ENCODE data around the gene PTPRG. TPM values are rescaled to one million over a fixed set of nuclear protein-coding genes. Genes with fewer than 3 reads are reported as not detected.

PTPRG gene
- total and polyA plus RNA-seq, 2 donors (not counting 1 experiment from before 2014, with no cell fraction given): 67.0 to 97.9 TPM

- no peaks in the 10 kb centered on the region for H4K20me1 ChIP-seq (ENCODE audit: control insufficient read depth, extremely low read depth, insufficient read depth, low read length)
- no peaks in the 10 kb centered on the region for H3K27me3 ChIP-seq (ENCODE audit: control insufficient read depth, insufficient read depth, low read length)
- no peak for DNase-seq (ENCODE audit: low read depth in 2 of 2)
Observed at GRCh38 chr3:62172199-62172598, 610.8 kb downstream of the PTPRG start.

GRCh38 chr3:62173939-62174515 is 612.7 kb downstream of the PTPRG start:
- DNase-seq (ENCODE audit: low read depth in 2 of 2): no peak
- H3K27ac ChIP-seq (ENCODE audit: insufficient read depth, low read length): no peak overlapping the region
- no peaks in the 10 kb centered on the region for H4K20me1 ChIP-seq (ENCODE audit: control insufficient read depth, extremely low read depth, insufficient read depth, low read length)
- no peaks in the 10 kb centered on the region for H3K36me3 ChIP-seq (ENCODE audit: control insufficient read depth, insufficient read depth, low read length)
- no peak overlapping the region for H3K4me2 ChIP-seq (ENCODE audit: extremely low read depth, insufficient read depth, low read length)
- H3K9ac ChIP-seq (ENCODE audit: insufficient read depth, low read length): no peak overlapping the region
- no peaks in the 10 kb centered on the region for H3K79me2 ChIP-seq (ENCODE audit: control insufficient read depth, insufficient read depth, low read length)
- no peaks in the 10 kb centered on the region for H3K9me3 ChIP-seq (ENCODE audit: control insufficient read depth, insufficient read depth, low read depth, low read length)
- no peaks in the 10 kb centered on the region for H3K27me3 ChIP-seq (ENCODE audit: control insufficient read depth, insufficient read depth, low read length)
- no peak overlapping the region for H3K4me3 ChIP-seq (replicated peaks in 1 of 4; ENCODE audit: control extremely low read depth in 1 of 4, insufficient read depth in 1 of 4, low read depth in 3 of 4, low read length in 4 of 4)
- TF ChIP-seq EZH2 (IDR thresholded peaks at IDR 0.05; ENCODE audit: low read length, missing control alignments): no peak
- no peak for TF ChIP-seq CTCF (conservative IDR thresholded peaks at IDR 0.05 in 1 of 2, IDR thresholded peaks at IDR 0.05 in 1 of 2; ENCODE audit: low read depth in 1 of 2, low read length in 2 of 2)
- no peak overlapping the region for H2AFZ ChIP-seq (ENCODE audit: low read length)
- H3K4me1 ChIP-seq (ENCODE audit: control insufficient read depth, extremely low read depth, insufficient read depth, low read length): no peaks in the 10 kb centered on the region

More at GRCh38 chr3:62172199-62172598, 610.8 kb downstream of the PTPRG start:
- no peak overlapping the region for H3K4me3 ChIP-seq (replicated peaks in 1 of 4; ENCODE audit: control extremely low read depth in 1 of 4, insufficient read depth in 1 of 4, low read depth in 3 of 4, low read length in 4 of 4)
- no peak overlapping the region for H3K9ac ChIP-seq (ENCODE audit: insufficient read depth, low read length)
- no peaks in the 10 kb centered on the region for H3K79me2 ChIP-seq (ENCODE audit: control insufficient read depth, insufficient read depth, low read length)
- no peak overlapping the region for H3K4me2 ChIP-seq (ENCODE audit: extremely low read depth, insufficient read depth, low read length)
- H3K27ac ChIP-seq (ENCODE audit: insufficient read depth, low read length): no peak overlapping the region
- no peak overlapping the region for H2AFZ ChIP-seq (ENCODE audit: low read length)
- TF ChIP-seq CTCF (conservative IDR thresholded peaks at IDR 0.05 in 1 of 2, IDR thresholded peaks at IDR 0.05 in 1 of 2; ENCODE audit: low read depth in 1 of 2, low read length in 2 of 2): no peak
- TF ChIP-seq EZH2 (IDR thresholded peaks at IDR 0.05; ENCODE audit: low read length, missing control alignments): no peak
- no peaks in the 10 kb centered on the region for H3K36me3 ChIP-seq (ENCODE audit: control insufficient read depth, insufficient read depth, low read length)
- H3K9me3 ChIP-seq (ENCODE audit: control insufficient read depth, insufficient read depth, low read depth, low read length): no peaks in the 10 kb centered on the region
- no peaks in the 10 kb centered on the region for H3K4me1 ChIP-seq (ENCODE audit: control insufficient read depth, extremely low read depth, insufficient read depth, low read length)

- TF ChIP-seq EZH2 (IDR thresholded peaks at IDR 0.05; ENCODE audit: low read length, missing control alignments) (no peak), CTCF (conservative IDR thresholded peaks at IDR 0.05 in 1 of 2, IDR thresholded peaks at IDR 0.05 in 1 of 2; ENCODE audit: low read depth in 1 of 2, low read length in 2 of 2) (no peak)
- Histone ChIP-seq H3K9me3 (ENCODE audit: control insufficient read depth, insufficient read depth, low read depth, low read length) (no peaks in the 10 kb centered on the region), H3K9ac (ENCODE audit: insufficient read depth, low read length) (no peak overlapping the region), H3K27ac (ENCODE audit: insufficient read depth, low read length) (no peak overlapping the region), H3K4me3 (replicated peaks in 1 of 4; ENCODE audit: control extremely low read depth in 1 of 4, insufficient read depth in 1 of 4, low read depth in 3 of 4, low read length in 4 of 4) (no peak overlapping the region), H3K27me3 (ENCODE audit: control insufficient read depth, insufficient read depth, low read length) (no peaks in the 10 kb centered on the region), H3K4me1 (ENCODE audit: control insufficient read depth, extremely low read depth, insufficient read depth, low read length) (no peaks in the 10 kb centered on the region), H3K4me2 (ENCODE audit: extremely low read depth, insufficient read depth, low read length) (no peak overlapping the region), H3K79me2 (ENCODE audit: control insufficient read depth, insufficient read depth, low read length) (no peaks in the 10 kb centered on the region), H4K20me1 (ENCODE audit: control insufficient read depth, extremely low read depth, insufficient read depth, low read length) (no peaks in the 10 kb centered on the region), H2AFZ (ENCODE audit: low read length) (no peak overlapping the region), H3K36me3 (ENCODE audit: control insufficient read depth, insufficient read depth, low read length) (no peaks in the 10 kb centered on the region)
- no peak for DNase-seq (ENCODE audit: low read depth in 2 of 2)
Observed at GRCh38 chr3:62175161-62175560, 613.8 kb downstream of the PTPRG start.
